Subcutaneous adipose tissue (tissue), 4 donors: ENCODE results near the gene NFX1. TPM values are rescaled to one million over a fixed set of nuclear protein-coding genes. Genes with fewer than 3 reads are reported as not detected.

ENCODE experiments used
- CTCF ChIP-seq: fragments of 450-650 bp; IDR thresholded peaks from one replicate; pipeline ENCODE4 v1.5.1; 2016; ENCODE audit warnings: low read depth, mild to moderate bottlenecking, control low read depth, antibody characterized with exemption, moderate library complexity
- total RNA-seq, 4 donors: library from RNA; depleted of rRNA; stranded (reverse); fragments of >200 nt; gene quantifications; one replicate each; pipeline ENCODE4 v1.1.0, GENCODE V29; 2016

Gene NFX1
- total RNA-seq, 4 donors from 2014 or later: 33.5 to 43.2 (median 39.0) TPM

GRCh38 chr9:33249087-33249658 is 41.1 kb upstream of the NFX1 start:
- TF ChIP-seq CTCF: no peak

GRCh38 chr9:33249983-33250382 is 40.3 kb upstream of the NFX1 start:
- no peak for TF ChIP-seq CTCF

- no peak for TF ChIP-seq CTCF
Measured at GRCh38 chr9:33250458-33250995, 39.8 kb upstream of the NFX1 start.

- no peak for TF ChIP-seq CTCF
Measured at GRCh38 chr9:33254211-33254610, 36.1 kb upstream of the NFX1 start.

GRCh38 chr9:33255014-33255413 is 35.3 kb upstream of the NFX1 start:
- TF ChIP-seq CTCF: no peak

GRCh38 chr9:33255471-33255870 is 34.8 kb upstream of the NFX1 start:
- TF ChIP-seq CTCF: no peak

- TF ChIP-seq CTCF: no peak
Measured at GRCh38 chr9:33256236-33256635, 34.1 kb upstream of the NFX1 start.
